GM20000 (cell line): ENCODE results near the gene AIG1.

ENCODE experiments used
- DNase-seq: peaks from one replicate; pipeline ENCODE4 v3.0.0; 2012; ENCODE audit warnings: low spot score
- CTCF ChIP-seq: IDR thresholded peaks from 2 replicates; pipeline ENCODE4 v1.5.1; 2012; ENCODE audit warnings: mild to moderate bottlenecking, control low read depth; ENCODE audit errors: extremely low read depth, missing control alignments

Gene AIG1

GRCh38 chr6:143110996-143111395 is 50.3 kb downstream of the AIG1 start:
- TF ChIP-seq CTCF: no peak
- DNase-seq: no peak

- no peak for TF ChIP-seq CTCF
These were observed 50.8 kb downstream of the AIG1 start for GRCh38 chr6:143111443-143111842.

GRCh38 chr6:143112084-143112768 is 51.5 kb downstream of the AIG1 start:
- DNase-seq: no peak
- no peak for TF ChIP-seq CTCF

More at GRCh38 chr6:143111443-143111842, 50.8 kb downstream of the AIG1 start:
- no peak for DNase-seq

GRCh38 chr6:143112837-143113236 is 52.1 kb downstream of the AIG1 start:
- TF ChIP-seq CTCF: no peak
- DNase-seq: no peak

GRCh38 chr6:143115728-143116127 is 55.0 kb downstream of the AIG1 start:
- TF ChIP-seq CTCF: no peak

GRCh38 chr6:143117108-143117507 is 56.4 kb downstream of the AIG1 start:
- no peak for DNase-seq
- no peak for TF ChIP-seq CTCF

More at GRCh38 chr6:143115728-143116127, 55.0 kb downstream of the AIG1 start:
- no peak for DNase-seq

- DNase-seq: no peak
- no peak for TF ChIP-seq CTCF
These were observed 58.6 kb downstream of the AIG1 start for GRCh38 chr6:143119260-143119659.
